PFSK-1 (cell line): ENCODE results near the gene NEUROG3.

Experiments
- REST ChIP-seq, 2 experiments: IDR thresholded peaks; 2 replicates each; pipeline versions ENCODE4 v1.6.1 to v1.8.0; 2011 to 2012; ENCODE audit warnings: low read depth in 2 of 2, low read length in 2 of 2, control low read depth in 1 of 2, inconsistent platforms in 1 of 2, mild to moderate bottlenecking in 1 of 2, moderate library complexity in 1 of 2; ENCODE audit not compliant: insufficient read depth in 1 of 2
- SIN3A ChIP-seq: IDR thresholded peaks from 2 replicates; pipeline ENCODE4 v1.6.1; 2012; ENCODE audit warnings: mild to moderate bottlenecking, low read length, moderate library complexity, borderline replicate concordance; ENCODE audit not compliant: insufficient read depth
- TAF1 ChIP-seq: IDR thresholded peaks from 2 replicates; pipeline ENCODE4 v1.6.1; 2012; ENCODE audit warnings: low read length, control low read depth, borderline replicate concordance; ENCODE audit not compliant: insufficient read depth

GRCh38 chr10:69583106-69583505, 9.9 kb upstream of the NEUROG3 start:
- TF ChIP-seq TAF1 (no peak), SIN3A (no peak), REST (IDR thresholded peaks at IDR 0.05; ENCODE audit: insufficient read depth in 1 of 2, low read depth in 2 of 2, low read length in 2 of 2) (no peak)
